Measurements from ENCODE around the gene KRTAP4-11. TPM values are rescaled to one million over a fixed set of nuclear protein-coding genes. Genes with fewer than 3 reads are reported as not detected.
"Not testable (repeated sequence)": the region's sequence is repeated elsewhere in the genome, so short reads cannot be mapped to it uniquely, and the experiment has no call there.

The KRTAP4-11 gene
- not detected in 2 replicates for total RNA-seq (ENCODE audit: low replicate concordance)
- long read RNA-seq = 0 reads

- H3K9me3 Mint-ChIP-seq; H3K27me3 Mint-ChIP-seq; H3K36me3 Mint-ChIP-seq; H3K27ac Mint-ChIP-seq; DNase-seq (ENCODE audit: extremely low spot score, unreplicated experiment); H3K4me3 Mint-ChIP-seq; H3K4me1 Mint-ChIP-seq (ENCODE audit: unreplicated experiment): not testable (repeated sequence)
Measured at GRCh38 chr17:41117846-41118386, at the start of gene KRTAP4-11. Gene KRTAP4-11 (minus strand): TSS chr17:41118373. CDS start chr17:41118315, 58 bp downstream.

- H3K36me3 Mint-ChIP-seq = no peaks in the 10 kb centered on the region
- H3K4me1 Mint-ChIP-seq (ENCODE audit: unreplicated experiment) = no peaks in the 10 kb centered on the region
- H3K27me3 Mint-ChIP-seq = peaks cover 3% of the 10 kb centered on the region
- no peak for DNase-seq (ENCODE audit: extremely low spot score, unreplicated experiment)
- H3K27ac Mint-ChIP-seq = no peak overlapping the region
- TF ChIP-seq CTCF (conservative IDR thresholded peaks at IDR 0.05) = no peak
- H3K9me3 Mint-ChIP-seq = no peaks in the 10 kb centered on the region
- H3K4me3 Mint-ChIP-seq = no peak overlapping the region
Measured at GRCh38 chr17:41167561-41167960, 49.4 kb upstream of the KRTAP4-11 start.

GRCh38 chr17:41163828-41164227 is 45.7 kb upstream of the KRTAP4-11 start:
- no peak for DNase-seq (ENCODE audit: extremely low spot score, unreplicated experiment)
- H3K36me3 Mint-ChIP-seq = no peaks in the 10 kb centered on the region
- H3K9me3 Mint-ChIP-seq = no peaks in the 10 kb centered on the region
- TF ChIP-seq CTCF (conservative IDR thresholded peaks at IDR 0.05) = no peak
- no peak overlapping the region for H3K27ac Mint-ChIP-seq
- H3K4me1 Mint-ChIP-seq (ENCODE audit: unreplicated experiment) = no peaks in the 10 kb centered on the region
- no peak overlapping the region for H3K4me3 Mint-ChIP-seq
- H3K27me3 Mint-ChIP-seq = no peaks in the 10 kb centered on the region

- no peak for DNase-seq (ENCODE audit: extremely low spot score, unreplicated experiment)
- H3K27me3 Mint-ChIP-seq = no peaks in the 10 kb centered on the region
- H3K9me3 Mint-ChIP-seq = no peaks in the 10 kb centered on the region
- no peaks in the 10 kb centered on the region for H3K36me3 Mint-ChIP-seq
- H3K27ac Mint-ChIP-seq = no peak within 1 kb of the TSS
- no peaks in the 10 kb centered on the region for H3K4me1 Mint-ChIP-seq (ENCODE audit: unreplicated experiment)
- no peak for TF ChIP-seq CTCF (conservative IDR thresholded peaks at IDR 0.05)
- H3K4me3 Mint-ChIP-seq = no peak within 1 kb of the TSS
Measured at GRCh38 chr17:41160648-41161047, 42.5 kb upstream of the KRTAP4-11 start, which contains the start of gene KRTAP4-4. Gene KRTAP4-4 (minus strand): TSS chr17:41160748. CDS start chr17:41160691, 57 bp downstream.

- H3K4me3 Mint-ChIP-seq; H3K27ac Mint-ChIP-seq; H3K27me3 Mint-ChIP-seq; H3K4me1 Mint-ChIP-seq (ENCODE audit: unreplicated experiment); H3K9me3 Mint-ChIP-seq; DNase-seq (ENCODE audit: extremely low spot score, unreplicated experiment); H3K36me3 Mint-ChIP-seq: not testable (repeated sequence)
Measured at GRCh38 chr17:41160190-41160589, 42.0 kb upstream of the KRTAP4-11 start.

- H3K9me3 Mint-ChIP-seq = no peaks in the 10 kb centered on the region
- H3K4me3 Mint-ChIP-seq = no peak overlapping the region
- H3K27me3 Mint-ChIP-seq = peaks cover 3% of the 10 kb centered on the region
- no peak for TF ChIP-seq CTCF (conservative IDR thresholded peaks at IDR 0.05)
- no peak for DNase-seq (ENCODE audit: extremely low spot score, unreplicated experiment)
- H3K27ac Mint-ChIP-seq = no peak overlapping the region
- H3K4me1 Mint-ChIP-seq (ENCODE audit: unreplicated experiment) = no peaks in the 10 kb centered on the region
- no peaks in the 10 kb centered on the region for H3K36me3 Mint-ChIP-seq
Measured at GRCh38 chr17:41153856-41154255, 35.7 kb upstream of the KRTAP4-11 start.

- no peak for DNase-seq (ENCODE audit: extremely low spot score, unreplicated experiment)
- Mint-ChIP-seq H3K4me3 (no peak overlapping the region), H3K9me3 (no peaks in the 10 kb centered on the region), H3K27ac (no peak overlapping the region), H3K36me3 (no peaks in the 10 kb centered on the region), H3K4me1 (ENCODE audit: unreplicated experiment) (no peaks in the 10 kb centered on the region), H3K27me3 (peaks cover 4% of the 10 kb centered on the region)
- no peak for TF ChIP-seq CTCF (conservative IDR thresholded peaks at IDR 0.05)
Measured at GRCh38 chr17:41151525-41151924, 33.4 kb upstream of the KRTAP4-11 start.

All from type B pancreatic cell (in vitro differentiated cells).